Testis (tissue), 3 donors: Measurements from ENCODE around the gene CITED1. TPM values are rescaled to one million over a fixed set of nuclear protein-coding genes. Genes with fewer than 3 reads are reported as not detected.

Experiments used
- DNase-seq: peaks from one replicate; pipeline ENCODE4 v3.0.0-alpha.2; 2019
- H3K27ac ChIP-seq, 2 donors: fragments of 200-600 bp; sonication (generic); one replicate each; pipeline ENCODE4 v1.5.1; 2019
- H3K27me3 ChIP-seq: fragments of 200-600 bp; sonication (generic); one replicate; pipeline ENCODE4 v1.5.1; 2019
- H3K36me3 ChIP-seq: fragments of 200-600 bp; sonication (generic); one replicate; pipeline ENCODE4 v1.5.1; 2017; ENCODE audit warnings: low read depth; ENCODE audit errors: missing control alignments
- H3K4me1 ChIP-seq: fragments of 200-600 bp; sonication (generic); one replicate; pipeline ENCODE4 v1.5.1; 2019
- H3K4me3 ChIP-seq, 2 donors: fragments of 200-600 bp; sonication (generic); one replicate each; pipeline ENCODE4 v1.5.1; 2017 to 2019
- H3K9me3 ChIP-seq: fragments of 200-600 bp; sonication (generic); one replicate; pipeline ENCODE4 v1.5.1; 2017
- POLR2A ChIP-seq: fragments of 450-650 bp; IDR thresholded peaks from one replicate; pipeline ENCODE4 v1.6.1; 2017; ENCODE audit warnings: antibody characterized with exemption, mild to moderate bottlenecking, moderate library complexity
- WGBS, 2 donors: methylation state at CpG; one replicate each; pipeline ENCODE4 v1.1.5; 2018; 5-methylcytosine and 5-hydroxymethylcytosine counted together
- intact Hi-C: fragments of 100-400 bp; cut with DNase I; formaldehyde crosslinking; loops from one replicate; pipeline ENCODE4 v1.15.1; 2023; ENCODE audit warnings: low total_unique reads
- polyA plus RNA-seq: library from polyadenylated mRNA; stranded (reverse); fragments of 350-450 nt; fragmentation: Illumina TruSeq; extraction: RNeasy Lipid Tissue Mini Kit (QIAGEN cat#74804); gene quantifications from one replicate; pipeline ENCODE4 v1.2.3, GENCODE V29; 2014; ENCODE audit warnings: low read depth, low replicate concordance; ENCODE audit not compliant: insufficient read depth
- total RNA-seq, 2 donors: library from RNA; depleted of rRNA; stranded (reverse); fragments of >200 nt; gene quantifications; one replicate each; pipeline ENCODE4 v1.2.3, GENCODE V29; 2016
- TF ChIP-seq, protein P1 (sequence below), 3 experiments: fragments of 450-650 bp in 2 of 3; fragments of 200-600 bp in 1 of 3; sonication (generic) in 1 of 3; IDR thresholded peaks; one replicate each; pipeline ENCODE4 v1.5.1; 2016 to 2019; ENCODE audit warnings: antibody characterized with exemption in 3 of 3, mild to moderate bottlenecking in 2 of 3, moderate library complexity in 1 of 3

CITED1 gene
- total and polyA plus RNA-seq, 3 donors from 2014 or later = 323 to 593 (median 439) TPM

DNA sequence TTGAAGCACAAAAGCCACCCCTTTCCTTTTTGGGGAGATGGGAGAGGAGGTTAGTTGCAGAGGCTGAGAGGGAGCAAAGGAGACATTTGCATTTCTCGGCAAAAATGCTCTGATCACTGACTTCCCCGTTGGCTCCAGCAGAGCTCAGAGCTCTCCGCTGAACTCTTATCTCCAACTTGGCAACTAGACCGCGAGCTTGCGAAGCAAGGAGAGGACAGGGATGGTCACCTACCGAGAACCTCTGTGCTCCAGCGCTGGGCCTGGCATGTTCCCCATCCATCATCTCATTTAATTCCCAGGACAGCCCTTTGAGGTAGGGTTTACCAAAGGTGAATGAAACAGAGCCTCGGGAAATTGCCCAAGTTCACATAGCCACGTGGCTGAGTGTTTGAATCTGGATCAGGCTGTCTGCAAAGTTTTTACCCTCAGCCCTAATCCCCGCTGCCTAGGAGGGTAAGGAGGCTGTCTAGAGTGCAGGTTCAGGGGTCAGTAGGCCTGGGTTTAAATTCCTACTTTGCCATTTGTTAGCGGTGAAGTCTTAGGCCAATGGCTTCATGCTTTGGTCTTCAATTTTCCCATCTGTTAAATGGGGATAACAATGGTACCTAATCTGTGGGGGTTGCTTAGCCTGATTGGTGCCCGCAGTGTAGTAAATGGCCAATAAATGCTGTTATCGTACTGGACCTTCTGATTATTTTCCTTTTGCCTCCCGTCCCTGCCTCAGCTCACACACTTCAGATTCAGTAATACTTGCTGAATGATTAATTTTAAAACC is 3.8 kb upstream of the CITED1 start:
- intact Hi-C loops = no loop called here
- no peaks in the 10 kb centered on the region for H3K27me3 ChIP-seq
- H3K4me3 ChIP-seq = peak overlapping the region in 1 of 2 donors; percentile 62
- no peaks in the 10 kb centered on the region for H3K4me1 ChIP-seq
- no peak overlapping the region for H3K27ac ChIP-seq
- TF ChIP-seq, protein P1, sequence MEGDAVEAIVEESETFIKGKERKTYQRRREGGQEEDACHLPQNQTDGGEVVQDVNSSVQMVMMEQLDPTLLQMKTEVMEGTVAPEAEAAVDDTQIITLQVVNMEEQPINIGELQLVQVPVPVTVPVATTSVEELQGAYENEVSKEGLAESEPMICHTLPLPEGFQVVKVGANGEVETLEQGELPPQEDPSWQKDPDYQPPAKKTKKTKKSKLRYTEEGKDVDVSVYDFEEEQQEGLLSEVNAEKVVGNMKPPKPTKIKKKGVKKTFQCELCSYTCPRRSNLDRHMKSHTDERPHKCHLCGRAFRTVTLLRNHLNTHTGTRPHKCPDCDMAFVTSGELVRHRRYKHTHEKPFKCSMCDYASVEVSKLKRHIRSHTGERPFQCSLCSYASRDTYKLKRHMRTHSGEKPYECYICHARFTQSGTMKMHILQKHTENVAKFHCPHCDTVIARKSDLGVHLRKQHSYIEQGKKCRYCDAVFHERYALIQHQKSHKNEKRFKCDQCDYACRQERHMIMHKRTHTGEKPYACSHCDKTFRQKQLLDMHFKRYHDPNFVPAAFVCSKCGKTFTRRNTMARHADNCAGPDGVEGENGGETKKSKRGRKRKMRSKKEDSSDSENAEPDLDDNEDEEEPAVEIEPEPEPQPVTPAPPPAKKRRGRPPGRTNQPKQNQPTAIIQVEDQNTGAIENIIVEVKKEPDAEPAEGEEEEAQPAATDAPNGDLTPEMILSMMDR (IDR thresholded peaks at IDR 0.05) = no peak
- no peak for TF ChIP-seq POLR2A
- no peak for DNase-seq
- H3K9me3 ChIP-seq = no peaks in the 10 kb centered on the region
- H3K36me3 ChIP-seq = no peaks in the 10 kb centered on the region
- WGBS, 2 donors = 24 to 26% methylated on average over 11 to 13 of the region's 15 CpGs

DNA sequence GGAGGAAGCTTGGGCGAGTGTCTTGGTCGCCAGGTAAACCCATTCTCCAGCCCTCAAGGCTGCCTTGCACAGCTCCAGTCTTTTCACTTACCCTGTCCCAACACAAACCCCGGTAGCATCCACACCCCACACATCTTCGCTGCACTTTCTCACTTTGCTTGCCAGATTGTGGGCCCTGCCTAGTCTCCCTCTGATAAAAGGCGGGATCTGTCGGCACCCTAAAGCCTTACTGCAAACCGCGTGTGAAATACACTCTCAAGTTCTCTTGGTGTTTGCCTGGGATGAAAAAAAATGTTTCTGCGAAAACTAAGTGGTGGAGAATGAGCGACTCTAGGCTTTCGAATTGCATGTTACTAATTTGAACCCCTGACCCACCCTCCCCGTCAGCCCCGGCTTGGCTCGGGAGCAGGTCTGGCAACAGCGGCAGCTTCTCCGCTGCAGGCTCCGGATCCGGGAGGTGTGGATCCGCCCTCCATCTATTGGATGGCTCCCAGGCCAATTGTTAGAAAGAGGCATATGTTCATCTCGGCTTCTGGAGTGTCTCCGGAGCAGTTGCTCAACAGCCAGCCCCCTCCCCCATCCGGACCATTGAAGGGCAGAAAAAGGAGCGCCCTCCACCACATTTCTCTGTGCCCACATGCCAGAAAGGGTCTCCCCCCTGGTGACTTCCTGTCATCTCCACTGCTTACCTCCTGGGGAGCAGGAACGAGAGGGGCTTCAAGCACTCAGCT is 3.0 kb upstream of the CITED1 start:
- WGBS, 2 donors = 1% methylated on average over 11 to 23 of the region's 24 CpGs
- no peak overlapping the region for H3K27ac ChIP-seq
- no peaks in the 10 kb centered on the region for H3K36me3 ChIP-seq
- no peaks in the 10 kb centered on the region for H3K9me3 ChIP-seq
- peak overlapping the region in 1 of 2 donors; percentile 62 for H3K4me3 ChIP-seq
- TF ChIP-seq, protein P1 (IDR thresholded peaks at IDR 0.05) = no peak
- TF ChIP-seq POLR2A = no peak
- H3K4me1 ChIP-seq = no peaks in the 10 kb centered on the region
- no peaks in the 10 kb centered on the region for H3K27me3 ChIP-seq
- intact Hi-C loops = no loop called here
- peak; percentile 83 for DNase-seq

DNA sequence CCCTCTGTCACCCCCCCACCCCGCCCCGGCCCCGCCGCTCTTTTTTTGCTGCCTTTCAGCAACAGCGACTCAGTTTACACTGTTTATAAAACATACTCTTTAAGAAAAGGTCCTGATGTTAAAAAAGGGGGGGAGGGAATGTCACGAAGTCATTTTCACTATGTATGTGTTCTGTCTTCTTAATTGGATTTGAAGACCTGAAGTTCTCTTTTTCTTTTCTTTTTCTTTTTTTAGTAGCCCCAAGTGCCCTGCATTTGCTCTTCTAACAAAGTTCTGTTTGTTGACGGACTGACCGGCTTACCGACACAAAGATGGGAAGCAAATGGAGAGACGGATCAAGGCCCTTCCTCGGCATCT is 2.5 kb upstream of the CITED1 start:
- 5 to 7% methylated on average over 10 to 11 of the region's 11 CpGs for WGBS, 2 donors
- TF ChIP-seq POLR2A = no peak
- TF ChIP-seq, protein P1 (IDR thresholded peaks at IDR 0.05) = no peak
- H3K4me1 ChIP-seq = no peaks in the 10 kb centered on the region
- intact Hi-C loops = no loop called here
- H3K27ac ChIP-seq = no peak overlapping the region
- H3K36me3 ChIP-seq = no peaks in the 10 kb centered on the region
- H3K9me3 ChIP-seq = no peaks in the 10 kb centered on the region
- no peaks in the 10 kb centered on the region for H3K27me3 ChIP-seq
- peak overlapping the region in 1 of 2 donors; percentile 62 for H3K4me3 ChIP-seq
- DNase-seq = no peak

DNA sequence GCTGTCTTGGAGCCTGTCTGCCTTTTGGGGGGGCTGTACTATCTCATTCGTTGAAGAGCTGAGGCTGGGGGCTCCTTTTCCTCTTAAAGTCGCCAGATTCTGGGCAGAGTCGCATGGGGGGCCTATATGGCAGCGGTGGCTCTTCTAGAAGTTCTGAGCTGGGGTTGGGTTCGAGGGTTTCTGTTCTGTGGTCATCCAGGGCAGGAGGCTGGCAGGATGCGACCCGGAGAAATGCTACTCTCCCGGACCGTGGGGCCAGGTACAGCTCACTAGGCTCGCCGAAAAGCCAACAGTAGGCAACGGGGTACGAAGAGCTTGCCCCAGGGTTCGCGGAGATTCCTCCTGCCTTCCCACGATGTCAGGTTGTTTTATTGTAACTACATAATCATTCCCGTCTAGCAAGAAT is 1.9 kb upstream of the CITED1 start:
- no peaks in the 10 kb centered on the region for H3K9me3 ChIP-seq
- no peak for TF ChIP-seq POLR2A
- TF ChIP-seq, protein P1 (IDR thresholded peaks at IDR 0.05) = no peak
- DNase-seq = no peak
- 2 to 7% methylated on average over 13 to 17 of the region's 17 CpGs for WGBS, 2 donors
- H3K27me3 ChIP-seq = no peaks in the 10 kb centered on the region
- no peaks in the 10 kb centered on the region for H3K36me3 ChIP-seq
- intact Hi-C loops = no loop called here
- H3K27ac ChIP-seq = no peak overlapping the region
- no peaks in the 10 kb centered on the region for H3K4me1 ChIP-seq
- H3K4me3 ChIP-seq = peak overlapping the region; percentile 44 to 62
